IMR-90 (cell line): ENCODE results near the gene NECAB2. TPM values are rescaled to one million over a fixed set of nuclear protein-coding genes. Genes with fewer than 3 reads are reported as not detected.

Experiments
- ATAC-seq: fragments of 200-7000 bp; cut with Tn5 transposase; 2 replicates; pipeline ENCODE4 v1.9.1; 2020; ENCODE audit warnings: low read depth, mild to moderate bottlenecking, moderate library complexity
- BruUV-seq: library from RNA; stranded (reverse); fragments of 400-500 nt; replicated peaks from 2 replicates; lab custom pipeline; 2021; lab: Mats Ljungman, UMichigan
- CTCF ChIA-PET: fragments of 300-600 bp; formaldehyde crosslinking; extraction: SDS; loops from one replicate; lab custom pipeline; 2021; ENCODE audit warnings: antibody characterized with exemption; lab: Yijun Ruan, JAX
- POLR2A ChIA-PET: fragments of 300-600 bp; sonication (Branson Sonifier 250); formaldehyde crosslinking; loops from one replicate; lab custom pipeline; 2022; ENCODE audit warnings: antibody characterized with exemption; ENCODE audit not compliant: unreplicated experiment; lab: Charles Lee
- DNase-seq: peaks from one replicate; pipeline ENCODE4 v3.0.0; 2013
- H2AFZ ChIP-seq: replicated peaks from 2 replicates; pipeline ENCODE3; 2013; ENCODE audit warnings: low read length, mild to moderate bottlenecking; ENCODE audit not compliant: poor library complexity
- H2AK5ac ChIP-seq: 2 replicates; pipeline ENCODE4 v1.6.1; 2013; ENCODE audit warnings: low read depth, low read length, inconsistent platforms
- H2AK9ac ChIP-seq: replicated peaks from 2 replicates; pipeline ENCODE3; 2013; ENCODE audit warnings: mild to moderate bottlenecking, low read depth, low read length, moderate library complexity; ENCODE audit not compliant: poor library complexity
- H2BK120ac ChIP-seq: 2 replicates; pipeline ENCODE4 v1.6.1; 2013; ENCODE audit warnings: low read depth, low read length, inconsistent platforms
- H2BK15ac ChIP-seq: 3 replicates; pipeline ENCODE4 v1.6.1; 2013; ENCODE audit warnings: low read depth, low read length, inconsistent platforms
- H2BK20ac ChIP-seq: 2 replicates; pipeline ENCODE4 v1.6.1; 2013; ENCODE audit warnings: low read depth, mild to moderate bottlenecking, inconsistent platforms, low read length, moderate library complexity
- H2BK5ac ChIP-seq: 2 replicates; pipeline ENCODE4 v1.6.1; 2013; ENCODE audit warnings: mild to moderate bottlenecking, low read depth, low read length, inconsistent platforms; ENCODE audit not compliant: poor library complexity, severe bottlenecking
- H3K14ac ChIP-seq: replicated peaks from 2 replicates; pipeline ENCODE4 v1.6.1; 2013; ENCODE audit warnings: low read depth, low read length, inconsistent platforms
- H3K18ac ChIP-seq: 2 replicates; pipeline ENCODE4 v1.6.1; 2013; ENCODE audit warnings: low read depth, low read length, control low read depth
- H3K23ac ChIP-seq: 2 replicates; pipeline ENCODE4 v1.6.1; 2013; ENCODE audit warnings: low read depth, low read length, inconsistent platforms
- H3K27ac ChIP-seq: 2 replicates; pipeline ENCODE4 v1.5.1; 2013; ENCODE audit warnings: mild to moderate bottlenecking, control low read depth, low read length; ENCODE audit not compliant: insufficient read depth
- H3K27me3 ChIP-seq: 2 replicates; pipeline ENCODE4 v1.6.1; 2013; ENCODE audit warnings: low read length; ENCODE audit not compliant: control insufficient read depth, insufficient read depth
- H3K36me3 ChIP-seq: 2 replicates; pipeline ENCODE4 v1.6.1; 2013; ENCODE audit warnings: low read length, mixed read lengths; ENCODE audit not compliant: control insufficient read depth, insufficient read depth
- H3K4ac ChIP-seq: 2 replicates; pipeline ENCODE4 v1.6.1; 2013; ENCODE audit warnings: low read depth, low read length, inconsistent platforms
- H3K4me1 ChIP-seq: 2 replicates; pipeline ENCODE4 v1.6.1; 2013; ENCODE audit warnings: low read length, mixed read lengths; ENCODE audit not compliant: control insufficient read depth, insufficient read depth
- H3K4me2 ChIP-seq: 2 replicates; pipeline ENCODE4 v1.6.1; 2013; ENCODE audit warnings: low read depth, mild to moderate bottlenecking, control low read depth, low read length, moderate library complexity
- H3K4me3 ChIP-seq: 2 replicates; pipeline ENCODE4 v1.5.1; 2013; ENCODE audit warnings: low read depth, mild to moderate bottlenecking, control low read depth, low read length, moderate library complexity; ENCODE audit not compliant: insufficient read depth
- H3K56ac ChIP-seq: 2 replicates; pipeline ENCODE4 v1.6.1; 2013; ENCODE audit warnings: low read length, inconsistent platforms; ENCODE audit not compliant: insufficient read depth; ENCODE audit errors: extremely low read depth
- H3K79me1 ChIP-seq, 2 experiments: 2 replicates each; pipeline ENCODE4 v1.6.1; 2013; ENCODE audit warnings: low read length in 2 of 2, inconsistent platforms in 1 of 2, low read depth in 1 of 2
- H3K9ac ChIP-seq: 2 replicates; pipeline ENCODE4 v1.6.1; 2013; ENCODE audit warnings: low read depth, low read length, control low read depth
- H3K9me1 ChIP-seq: 2 replicates; pipeline ENCODE4 v1.6.1; 2013; ENCODE audit warnings: low read length, inconsistent platforms; ENCODE audit not compliant: insufficient read depth
- H3K9me3 ChIP-seq: 2 replicates; pipeline ENCODE4 v1.6.1; 2013; ENCODE audit warnings: low read length; ENCODE audit not compliant: control insufficient read depth, insufficient read depth
- H4K20me1 ChIP-seq: 2 replicates; pipeline ENCODE4 v1.6.1; 2013; ENCODE audit warnings: low read length, inconsistent platforms; ENCODE audit not compliant: insufficient read depth
- H4K5ac ChIP-seq: 2 replicates; pipeline ENCODE4 v1.6.1; 2013; ENCODE audit warnings: mild to moderate bottlenecking, low read depth, low read length, control low read depth
- H4K8ac ChIP-seq, 2 experiments: 2 replicates each; pipeline ENCODE4 v1.6.1; 2013; ENCODE audit warnings: low read depth in 2 of 2, low read length in 2 of 2, control low read depth in 1 of 2, inconsistent platforms in 1 of 2
- H4K91ac ChIP-seq: 2 replicates; pipeline ENCODE4 v1.6.1; 2013; ENCODE audit warnings: low read depth, low read length, inconsistent platforms; ENCODE audit not compliant: insufficient read depth
- BHLHE40 ChIP-seq: fragments of 150-350 bp; IDR thresholded peaks from 2 replicates; pipeline ENCODE4 v1.6.1; 2016; ENCODE audit warnings: mild to moderate bottlenecking, low read depth, low read length
- CEBPB ChIP-seq: IDR thresholded peaks from 2 replicates; pipeline ENCODE4 v1.6.1; 2012; ENCODE audit warnings: low read depth, low read length, improper control_type of control experiment
- FOS ChIP-seq: fragments of 150-350 bp; IDR thresholded peaks from 2 replicates; pipeline ENCODE4 v1.6.1; 2016; ENCODE audit warnings: low read depth, low read length
- NFE2L2 ChIP-seq: fragments of 150-350 bp; IDR thresholded peaks from 2 replicates; pipeline ENCODE4 v1.6.1; 2016; ENCODE audit warnings: low read depth, mild to moderate bottlenecking, low read length
- POLR2A ChIP-seq: IDR thresholded peaks from 2 replicates; pipeline ENCODE4 v1.6.1; 2012; ENCODE audit warnings: mild to moderate bottlenecking, low read depth, low read length
- RFX5 ChIP-seq: IDR thresholded peaks from 2 replicates; pipeline ENCODE4 v1.8.0; 2012; ENCODE audit warnings: low read depth, mild to moderate bottlenecking, low read length, moderate library complexity
- WGBS, 2 experiments: methylation state at CpG; one replicate each; pipeline versions ENCODE4 v1.1.5 to v1.1.7; 2013; ENCODE audit warnings: missing lambda C conversion rate in 2 of 2; ENCODE audit not compliant: insufficient read length in 1 of 2; ENCODE audit errors: extremely low coverage in 2 of 2; 5-methylcytosine and 5-hydroxymethylcytosine counted together
- dilution Hi-C: fragments of 300-500 bp; cut with HindIII; formaldehyde crosslinking; loops from one replicate; pipeline ENCODE4 v1.14.3; 2018; ENCODE audit warnings: low sequenced_read_pairs; ENCODE audit not compliant: unreplicated experiment
- in situ Hi-C: fragments of 300-500 bp; cut with MboI; formaldehyde crosslinking; loops from 3 replicates; pipeline ENCODE4 v1.14.3; 2019; ENCODE audit warnings: low sequenced_read_pairs, inconsistent platforms, mixed read lengths
- intact Hi-C: fragments of 100-400 bp; cut with micrococcal nuclease; formaldehyde crosslinking; loops from 2 replicates; pipeline ENCODE4 v1.10.0; 2022
- polyA plus RNA-seq, 3 experiments: library from polyadenylated mRNA; depleted of rRNA; stranded (reverse); fragments of >200 nt; gene quantifications; 2 replicates each; pipeline ENCODE4 v1.2.3, GENCODE V29; 2012; ENCODE audit warnings: low replicate concordance in 1 of 3
- total RNA-seq: library from RNA; depleted of rRNA; stranded (reverse); fragments of >200 nt; gene quantifications from 2 replicates; pipeline ENCODE4 v1.2.3, GENCODE V29; 2012
- TF ChIP-seq, protein P1 (sequence below): fragments of 150-350 bp; IDR thresholded peaks from 2 replicates; pipeline ENCODE4 v1.6.1; 2017; ENCODE audit warnings: mild to moderate bottlenecking, antibody characterized with exemption, low read length, low read depth
- TF ChIP-seq, protein P2 (sequence below): fragments of 150-350 bp; IDR thresholded peaks from 2 replicates; pipeline ENCODE4 v1.6.1; 2016; ENCODE audit warnings: low read depth, mild to moderate bottlenecking, low read length, moderate library complexity, borderline replicate concordance

Gene NECAB2
- total and polyA plus RNA-seq, 2 of the 4 experiments (the other 2 are of a cell fraction): 0.27 TPM; not detected in 1

DNA sequence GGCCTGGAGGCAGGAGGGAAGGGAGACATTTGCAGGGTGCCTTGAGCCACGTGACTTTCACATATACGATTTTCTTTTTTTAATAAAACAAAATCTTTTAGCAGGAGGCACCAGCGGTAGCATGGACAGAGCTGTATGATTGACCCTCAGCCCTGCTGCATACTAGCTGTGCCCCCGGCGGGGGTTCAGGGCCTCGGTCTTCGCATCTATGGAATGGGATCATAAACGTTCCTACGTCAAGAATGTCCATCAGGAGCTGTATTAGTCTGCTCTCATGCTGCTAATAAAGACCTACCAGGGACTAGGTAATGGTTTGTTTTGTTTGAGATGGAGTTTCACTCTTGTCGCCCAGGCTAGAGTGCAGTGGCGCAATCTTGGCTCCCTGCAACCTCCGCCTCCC, 47.4 kb downstream of the NECAB2 start (continued):
- TF ChIP-seq, protein P1, sequence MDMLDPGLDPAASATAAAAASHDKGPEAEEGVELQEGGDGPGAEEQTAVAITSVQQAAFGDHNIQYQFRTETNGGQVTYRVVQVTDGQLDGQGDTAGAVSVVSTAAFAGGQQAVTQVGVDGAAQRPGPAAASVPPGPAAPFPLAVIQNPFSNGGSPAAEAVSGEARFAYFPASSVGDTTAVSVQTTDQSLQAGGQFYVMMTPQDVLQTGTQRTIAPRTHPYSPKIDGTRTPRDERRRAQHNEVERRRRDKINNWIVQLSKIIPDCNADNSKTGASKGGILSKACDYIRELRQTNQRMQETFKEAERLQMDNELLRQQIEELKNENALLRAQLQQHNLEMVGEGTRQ: no peak
- TF ChIP-seq POLR2A: no peak
- no peak for TF ChIP-seq CEBPB

DNA sequence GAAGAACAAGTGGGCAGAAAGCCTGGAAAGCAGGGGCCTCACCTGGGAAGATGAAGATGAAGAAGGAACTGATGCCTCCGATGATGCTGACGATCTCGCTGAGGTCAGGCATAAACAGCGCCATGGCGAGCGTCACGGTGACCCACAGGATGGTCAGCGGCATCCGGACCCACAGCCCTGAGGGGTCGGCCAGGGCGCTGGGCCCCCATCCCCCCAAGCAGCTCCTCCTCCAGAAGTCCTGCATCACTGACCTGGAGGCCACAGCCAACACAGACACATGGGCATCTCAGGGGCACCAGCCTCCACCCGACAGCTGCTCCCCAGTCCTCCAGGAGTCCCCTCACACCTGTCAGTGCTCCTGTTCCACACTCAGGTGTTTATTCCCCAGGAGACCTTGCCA, 48.4 kb downstream of the NECAB2 start:
- H3K9me3 ChIP-seq: peaks cover 5% of the 10 kb centered on the region
- POLR2A ChIA-PET: no interaction called here
- no peak overlapping the region for H2BK20ac ChIP-seq
- DNase-seq (no peak), ATAC-seq (no peak)
- H3K14ac ChIP-seq: no peak overlapping the region
- CTCF ChIA-PET: no interaction called here
- no peak overlapping the region for H3K9ac ChIP-seq
- H4K8ac ChIP-seq: no peak overlapping the region
- no peak overlapping the region for H4K91ac ChIP-seq
- H3K27me3 ChIP-seq: peaks cover 34% of the 10 kb centered on the region
- H2BK5ac ChIP-seq: no peak overlapping the region
- H2AFZ ChIP-seq: no peak overlapping the region
- in situ Hi-C loops: no loop called here
- H3K9me1 ChIP-seq: no peaks in the 10 kb centered on the region
- H3K27ac ChIP-seq: no peak overlapping the region
- H2BK120ac ChIP-seq: no peak overlapping the region
- H2AK5ac ChIP-seq: no peak overlapping the region
- dilution Hi-C loops: no loop called here
- BruUV-seq: no TSS peak
- H3K4ac ChIP-seq: no peak overlapping the region
- 84% methylated on average over 12 of the region's 12 CpGs; no CpG with 5 or more reads in 1 of the 2 experiments for WGBS, 2 experiments
- H4K5ac ChIP-seq: no peak overlapping the region
- H2BK15ac ChIP-seq: no peak overlapping the region
- no peak overlapping the region for H3K18ac ChIP-seq
- H3K36me3 ChIP-seq: no peaks in the 10 kb centered on the region
- no peaks in the 10 kb centered on the region for H4K20me1 ChIP-seq
- H2AK9ac ChIP-seq: no peak overlapping the region
- intact Hi-C loops: no loop called here
- H3K4me3 ChIP-seq: no peak overlapping the region
- H3K56ac ChIP-seq: no peak overlapping the region
- H3K4me2 ChIP-seq: no peak overlapping the region
- H3K79me1 ChIP-seq: no peaks in the 10 kb centered on the region
- TF ChIP-seq, protein P2, sequence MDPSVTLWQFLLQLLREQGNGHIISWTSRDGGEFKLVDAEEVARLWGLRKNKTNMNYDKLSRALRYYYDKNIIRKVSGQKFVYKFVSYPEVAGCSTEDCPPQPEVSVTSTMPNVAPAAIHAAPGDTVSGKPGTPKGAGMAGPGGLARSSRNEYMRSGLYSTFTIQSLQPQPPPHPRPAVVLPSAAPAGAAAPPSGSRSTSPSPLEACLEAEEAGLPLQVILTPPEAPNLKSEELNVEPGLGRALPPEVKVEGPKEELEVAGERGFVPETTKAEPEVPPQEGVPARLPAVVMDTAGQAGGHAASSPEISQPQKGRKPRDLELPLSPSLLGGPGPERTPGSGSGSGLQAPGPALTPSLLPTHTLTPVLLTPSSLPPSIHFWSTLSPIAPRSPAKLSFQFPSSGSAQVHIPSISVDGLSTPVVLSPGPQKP: no peak
- TF ChIP-seq FOS (no peak), NFE2L2 (no peak), BHLHE40 (no peak), RFX5 (no peak), CEBPB (no peak)
- TF ChIP-seq, protein P1: no peak
- H3K23ac ChIP-seq: no peak overlapping the region
- H3K4me1 ChIP-seq: no peaks in the 10 kb centered on the region
